K562 (cell line): ENCODE results near the gene SPINK2. TPM values are rescaled to one million over a fixed set of nuclear protein-coding genes. Genes with fewer than 3 reads are reported as not detected.

ENCODE experiments used
- BACH1 ChIP-seq: fragments of 200-800 bp; sonication (Bioruptor generic); IDR thresholded peaks from 2 replicates; pipeline ENCODE4 v1.6.1; 2016; ENCODE audit warnings: missing genetic modification characterization, missing compliant biosample characterization
- E4F1 ChIP-seq: fragments of 250-450 bp; sonication (Bioruptor Pico); IDR thresholded peaks from 2 replicates; pipeline ENCODE4 v1.5.0; 2021; ENCODE audit warnings: mild to moderate bottlenecking, borderline replicate concordance
- EHMT2 ChIP-seq: fragments of 450-650 bp; IDR thresholded peaks from 2 replicates; pipeline ENCODE4 v1.6.1; 2018; ENCODE audit warnings: antibody characterized with exemption
- ERF ChIP-seq: fragments of 450-650 bp; formaldehyde crosslinking; IDR thresholded peaks from 2 replicates; pipeline ENCODE4 v1.4.0; 2020; ENCODE audit warnings: mild to moderate bottlenecking, mixed read lengths
- FOXP1 ChIP-seq: sonication (generic); formaldehyde crosslinking; IDR thresholded peaks from 2 replicates; pipeline ENCODE4 v1.8.0; 2022; ENCODE audit warnings: mild to moderate bottlenecking, missing genetic modification reagents
- GTF2A2 ChIP-seq: IDR thresholded peaks from 2 replicates; pipeline ENCODE4 v1.6.1; 2016; ENCODE audit warnings: mild to moderate bottlenecking, missing genetic modification characterization, missing compliant biosample characterization
- MCM7 ChIP-seq, 2 experiments: fragments of 450-650 bp; IDR thresholded peaks; 2 replicates each; pipeline ENCODE4 v1.6.1; 2016 to 2018
- PHF21A ChIP-seq: fragments of 450-650 bp; IDR thresholded peaks from 2 replicates; pipeline ENCODE4 v1.6.1; 2017; ENCODE audit warnings: low read depth, borderline replicate concordance
- RCOR1 ChIP-seq, 2 experiments: IDR thresholded peaks; 2 replicates each; pipeline ENCODE4 v1.6.1; 2012; ENCODE audit warnings: low read depth in 2 of 2, low read length in 2 of 2, borderline replicate concordance in 1 of 2, improper control_type of control experiment in 1 of 2
- SMC3 ChIP-seq: conservative IDR thresholded peaks from 2 replicates; pipeline ENCODE4 v1.6.1; 2011; ENCODE audit warnings: low read depth, low read length, improper control_type of control experiment; ENCODE audit not compliant: insufficient read depth
- SRSF3 ChIP-seq: fragments of 200-400 bp; formaldehyde crosslinking; IDR thresholded peaks from 2 replicates; pipeline ENCODE4 v1.6.1; 2016; ENCODE audit warnings: mild to moderate bottlenecking, low read length, moderate library complexity; ENCODE audit not compliant: insufficient read depth
- STAT5B ChIP-seq: fragments of 250-450 bp; sonication (Bioruptor Pico); IDR thresholded peaks from 2 replicates; pipeline ENCODE4 v1.8.0; 2021; ENCODE audit warnings: mild to moderate bottlenecking, inconsistent platforms
- ZKSCAN3 ChIP-seq: fragments of 250-450 bp; sonication (Bioruptor Pico); IDR thresholded peaks from 2 replicates; pipeline ENCODE4 v1.4.0; 2020
- polyA plus RNA-seq, 8 experiments: library from polyadenylated mRNA; depleted of rRNA in 4 of 8; stranded (reverse) in 5 of 8; unstranded in 3 of 8; fragments of >200 nt; fragmentation: Nextera tagmentation in 2 of 8; fragmentation: Illumina TruSeq in 1 of 8; extraction: Ambion mirVana in 2 of 8; extraction: Trizol in 1 of 8; gene quantifications; 2 replicates each; pipeline versions ENCODE4 v1.2.1 to v1.2.3, GENCODE V29; 2011 to 2014; ENCODE audit warnings: inconsistent platforms in 1 of 8, missing spikeins in 1 of 8
- total RNA-seq, 7 experiments: library from RNA; depleted of rRNA in 6 of 7; stranded (reverse); fragments of >200 nt in 6 of 7; fragmentation: Illumina TruSeq in 2 of 7; extraction: Trizol in 2 of 7; gene quantifications; 2 replicates each; pipeline versions ENCODE4 v1.2.1 to v1.2.3, GENCODE V29; 2011 to 2021; ENCODE audit warnings: low replicate concordance in 1 of 7
- TF ChIP-seq, protein P1 (sequence below): conservative IDR thresholded peaks from 2 replicates; pipeline ENCODE4 v1.6.1; 2011; ENCODE audit warnings: low read depth, mild to moderate bottlenecking, low read length; ENCODE audit not compliant: control insufficient read depth
- TF ChIP-seq, protein P2 (sequence below): IDR thresholded peaks from 2 replicates; pipeline ENCODE4 v1.6.1; 2014; ENCODE audit warnings: antibody characterized with exemption
- TF ChIP-seq, protein P3 (sequence below): sonication (generic); formaldehyde crosslinking; IDR thresholded peaks from 2 replicates; pipeline ENCODE4 v1.8.0; 2022; ENCODE audit warnings: mild to moderate bottlenecking, missing genetic modification reagents

Gene SPINK2
- total and polyA plus RNA-seq, 9 of the 15 experiments (the other 6 are each of a cell fraction or from before 2014, with no cell fraction given): not detected

- TF ChIP-seq, protein P1, sequence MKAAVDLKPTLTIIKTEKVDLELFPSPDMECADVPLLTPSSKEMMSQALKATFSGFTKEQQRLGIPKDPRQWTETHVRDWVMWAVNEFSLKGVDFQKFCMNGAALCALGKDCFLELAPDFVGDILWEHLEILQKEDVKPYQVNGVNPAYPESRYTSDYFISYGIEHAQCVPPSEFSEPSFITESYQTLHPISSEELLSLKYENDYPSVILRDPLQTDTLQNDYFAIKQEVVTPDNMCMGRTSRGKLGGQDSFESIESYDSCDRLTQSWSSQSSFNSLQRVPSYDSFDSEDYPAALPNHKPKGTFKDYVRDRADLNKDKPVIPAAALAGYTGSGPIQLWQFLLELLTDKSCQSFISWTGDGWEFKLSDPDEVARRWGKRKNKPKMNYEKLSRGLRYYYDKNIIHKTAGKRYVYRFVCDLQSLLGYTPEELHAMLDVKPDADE: no peak
- TF ChIP-seq, protein P2, sequence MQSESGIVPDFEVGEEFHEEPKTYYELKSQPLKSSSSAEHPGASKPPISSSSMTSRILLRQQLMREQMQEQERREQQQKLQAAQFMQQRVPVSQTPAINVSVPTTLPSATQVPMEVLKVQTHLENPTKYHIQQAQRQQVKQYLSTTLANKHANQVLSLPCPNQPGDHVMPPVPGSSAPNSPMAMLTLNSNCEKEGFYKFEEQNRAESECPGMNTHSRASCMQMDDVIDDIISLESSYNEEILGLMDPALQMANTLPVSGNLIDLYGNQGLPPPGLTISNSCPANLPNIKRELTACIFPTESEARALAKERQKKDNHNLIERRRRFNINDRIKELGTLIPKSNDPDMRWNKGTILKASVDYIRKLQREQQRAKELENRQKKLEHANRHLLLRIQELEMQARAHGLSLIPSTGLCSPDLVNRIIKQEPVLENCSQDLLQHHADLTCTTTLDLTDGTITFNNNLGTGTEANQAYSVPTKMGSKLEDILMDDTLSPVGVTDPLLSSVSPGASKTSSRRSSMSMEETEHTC: no peak
- TF ChIP-seq SMC3 (peak; percentile 88), EHMT2 (no peak), ZKSCAN3 (CRISPR knock-in tag) (no peak), GTF2A2 (tag) (no peak), ERF (CRISPR knock-in tag) (no peak), STAT5B (CRISPR knock-in tag) (no peak), RCOR1 (IDR thresholded peaks at IDR 0.05; ENCODE audit: borderline replicate concordance in 1 of 2, low read depth in 2 of 2, low read length in 2 of 2) (0 out of 4 replicates have a peak, but pooled peaks of 1 of the 2 experiments have one; percentile 57), MCM7 (IDR thresholded peaks at IDR 0.05) (no peak), BACH1 (tag) (no peak), PHF21A (0 out of 2 replicates have a peak, but pooled peaks have one; percentile 18), SRSF3 (no peak), E4F1 (CRISPR knock-in tag) (no peak), FOXP1 (CRISPR knock-in tag) (no peak)
- TF ChIP-seq, protein P3, sequence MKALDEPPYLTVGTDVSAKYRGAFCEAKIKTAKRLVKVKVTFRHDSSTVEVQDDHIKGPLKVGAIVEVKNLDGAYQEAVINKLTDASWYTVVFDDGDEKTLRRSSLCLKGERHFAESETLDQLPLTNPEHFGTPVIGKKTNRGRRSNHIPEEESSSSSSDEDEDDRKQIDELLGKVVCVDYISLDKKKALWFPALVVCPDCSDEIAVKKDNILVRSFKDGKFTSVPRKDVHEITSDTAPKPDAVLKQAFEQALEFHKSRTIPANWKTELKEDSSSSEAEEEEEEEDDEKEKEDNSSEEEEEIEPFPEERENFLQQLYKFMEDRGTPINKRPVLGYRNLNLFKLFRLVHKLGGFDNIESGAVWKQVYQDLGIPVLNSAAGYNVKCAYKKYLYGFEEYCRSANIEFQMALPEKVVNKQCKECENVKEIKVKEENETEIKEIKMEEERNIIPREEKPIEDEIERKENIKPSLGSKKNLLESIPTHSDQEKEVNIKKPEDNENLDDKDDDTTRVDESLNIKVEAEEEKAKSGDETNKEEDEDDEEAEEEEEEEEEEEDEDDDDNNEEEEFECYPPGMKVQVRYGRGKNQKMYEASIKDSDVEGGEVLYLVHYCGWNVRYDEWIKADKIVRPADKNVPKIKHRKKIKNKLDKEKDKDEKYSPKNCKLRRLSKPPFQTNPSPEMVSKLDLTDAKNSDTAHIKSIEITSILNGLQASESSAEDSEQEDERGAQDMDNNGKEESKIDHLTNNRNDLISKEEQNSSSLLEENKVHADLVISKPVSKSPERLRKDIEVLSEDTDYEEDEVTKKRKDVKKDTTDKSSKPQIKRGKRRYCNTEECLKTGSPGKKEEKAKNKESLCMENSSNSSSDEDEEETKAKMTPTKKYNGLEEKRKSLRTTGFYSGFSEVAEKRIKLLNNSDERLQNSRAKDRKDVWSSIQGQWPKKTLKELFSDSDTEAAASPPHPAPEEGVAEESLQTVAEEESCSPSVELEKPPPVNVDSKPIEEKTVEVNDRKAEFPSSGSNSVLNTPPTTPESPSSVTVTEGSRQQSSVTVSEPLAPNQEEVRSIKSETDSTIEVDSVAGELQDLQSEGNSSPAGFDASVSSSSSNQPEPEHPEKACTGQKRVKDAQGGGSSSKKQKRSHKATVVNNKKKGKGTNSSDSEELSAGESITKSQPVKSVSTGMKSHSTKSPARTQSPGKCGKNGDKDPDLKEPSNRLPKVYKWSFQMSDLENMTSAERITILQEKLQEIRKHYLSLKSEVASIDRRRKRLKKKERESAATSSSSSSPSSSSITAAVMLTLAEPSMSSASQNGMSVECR (CRISPR knock-in tag): no peak
Observed at GRCh38 chr4:56799824-56800756, 21.4 kb downstream of the SPINK2 start (continued).
